Stomach smooth muscle (tissue), 2 donors: ENCODE measurements around the gene ZNF438.
"Not testable (repeated sequence)": the region's sequence is repeated elsewhere in the genome, so short reads cannot be mapped to it uniquely, and the experiment has no call there.

Source experiments
- H3K27ac ChIP-seq: one replicate; pipeline ENCODE4 v1.7.0; 2013; ENCODE audit warnings: mild to moderate bottlenecking, low read length, inconsistent platforms
- H3K27me3 ChIP-seq, 2 donors: one replicate each; pipeline ENCODE4 v1.7.0; 2013; ENCODE audit warnings: low read length in 2 of 2; ENCODE audit not compliant: insufficient read depth in 2 of 2, control insufficient read depth in 1 of 2
- H3K36me3 ChIP-seq, 2 donors: one replicate each; pipeline ENCODE4 v1.7.0; 2013; ENCODE audit warnings: low read length in 2 of 2; ENCODE audit not compliant: control insufficient read depth in 2 of 2, insufficient read depth in 2 of 2
- H3K4me1 ChIP-seq: one replicate; pipeline ENCODE4 v1.7.0; 2013; ENCODE audit warnings: low read length; ENCODE audit not compliant: control insufficient read depth, insufficient read depth
- H3K4me3 ChIP-seq, 2 donors: one replicate each; pipeline ENCODE4 v1.7.0; 2013; ENCODE audit warnings: low read length in 2 of 2
- H3K9ac ChIP-seq, 2 donors: one replicate each; pipeline ENCODE4 v1.7.0; 2013; ENCODE audit warnings: low read length in 2 of 2, mild to moderate bottlenecking in 1 of 2
- H3K9me3 ChIP-seq, 2 donors: one replicate each; pipeline ENCODE4 v1.7.0; 2013; ENCODE audit warnings: low read length in 2 of 2; ENCODE audit not compliant: control insufficient read depth in 2 of 2
- donor health status: healthy.
- donor health status: Pancreatic carcinoma.

ZNF438 gene

DNA sequence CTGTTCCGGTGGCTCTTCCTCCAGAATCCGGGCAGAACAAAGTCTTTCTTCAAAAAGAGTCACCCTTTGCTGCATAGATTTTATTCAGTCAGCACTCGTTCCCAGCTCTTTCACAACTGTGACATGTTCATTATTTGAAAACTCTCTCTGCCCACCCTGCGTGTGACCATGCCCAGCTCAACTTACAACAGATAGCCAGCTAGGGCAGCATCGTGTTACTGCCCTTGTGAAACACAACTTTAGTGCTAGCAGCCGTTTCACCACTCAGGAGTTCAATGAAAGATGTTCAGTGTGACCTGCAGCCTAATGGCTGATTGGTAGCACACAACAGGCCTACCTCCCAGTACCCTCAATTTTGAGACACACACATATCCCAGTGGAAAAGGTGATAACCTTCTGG is 57.9 kb downstream of the ZNF438 start:
- no peak overlapping the region for H3K9ac ChIP-seq
- no peak overlapping the region for H3K27ac ChIP-seq
- H3K4me1 ChIP-seq, result peaks cover 3% of the 10 kb centered on the region

DNA sequence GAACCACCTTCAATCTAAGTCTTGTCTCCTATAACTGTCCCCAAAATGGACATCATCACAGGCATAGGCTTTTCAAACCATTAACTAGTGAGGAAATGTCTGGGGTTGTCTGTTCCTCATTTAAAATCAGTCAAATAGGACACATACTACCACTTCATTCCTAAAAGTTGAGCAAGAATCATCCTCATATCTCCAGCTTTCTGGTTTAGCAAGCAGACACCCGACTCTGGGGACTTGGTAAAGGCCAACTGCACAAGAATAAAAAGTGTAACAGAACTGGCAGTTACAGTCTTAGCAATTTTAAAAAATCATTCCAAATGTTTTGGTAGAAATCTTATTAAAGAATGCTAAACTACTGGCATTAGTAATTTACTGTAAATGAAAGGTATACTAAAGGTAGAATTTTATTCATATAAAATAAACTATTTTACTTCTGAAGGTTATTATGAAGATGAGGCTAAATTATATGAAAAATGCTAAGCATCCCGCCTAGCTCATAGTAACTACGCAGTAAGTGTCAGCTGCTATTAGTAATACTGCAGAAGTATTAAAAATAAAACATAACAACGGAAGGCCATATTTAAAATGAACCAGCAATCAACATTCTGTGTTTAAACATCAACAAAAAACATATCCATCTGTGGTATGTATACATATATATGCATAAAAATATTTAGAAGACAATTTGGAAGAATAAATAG is 60.8 kb downstream of the ZNF438 start:
- no peaks in the 10 kb centered on the region for H3K27me3 ChIP-seq
- H3K4me1 ChIP-seq, result peaks cover 3% of the 10 kb centered on the region
- no peaks in the 10 kb centered on the region for H3K9me3 ChIP-seq
- no peak overlapping the region for H3K27ac ChIP-seq
- no peak overlapping the region for H3K9ac ChIP-seq
- no peaks in the 10 kb centered on the region for H3K36me3 ChIP-seq
- H3K4me3 ChIP-seq, result no peak overlapping the region

More for the DNA sequence above, 57.9 kb downstream of the ZNF438 start:
- Histone ChIP-seq H3K4me3 (no peak overlapping the region), H3K9me3 (no peaks in the 10 kb centered on the region), H3K36me3 (no peaks in the 10 kb centered on the region), H3K27me3 (no peaks in the 10 kb centered on the region)

DNA sequence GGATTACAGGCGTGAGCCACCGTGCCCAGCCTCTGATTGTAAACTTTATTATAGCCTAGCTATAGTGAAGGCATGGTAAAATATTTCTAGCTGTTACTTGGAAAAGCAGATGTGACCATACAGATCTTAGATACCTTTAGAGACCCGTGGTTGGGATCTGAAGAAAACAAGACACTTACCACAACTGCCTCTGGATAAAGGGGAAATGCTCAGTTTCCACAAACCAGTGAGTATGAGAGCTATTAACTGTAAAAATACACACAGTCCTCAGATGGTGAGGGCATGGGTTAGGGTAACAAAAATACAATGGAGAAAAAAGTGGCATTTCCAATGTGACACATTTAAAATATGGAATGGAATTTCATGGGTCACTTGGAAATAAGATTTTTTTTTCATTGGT is 63.0 kb downstream of the ZNF438 start:
- Histone ChIP-seq H3K9me3 (no peaks in the 10 kb centered on the region), H3K27ac (no peak overlapping the region), H3K4me3 (no peak overlapping the region), H3K4me1 (peaks cover 3% of the 10 kb centered on the region), H3K9ac (no peak overlapping the region), H3K27me3 (no peaks in the 10 kb centered on the region), H3K36me3 (no peaks in the 10 kb centered on the region)

- Histone ChIP-seq H3K9ac (peak overlapping the region in 1 of 2 donors; percentile 30), H3K9me3 (no peaks in the 10 kb centered on the region), H3K36me3 (no peaks in the 10 kb centered on the region), H3K27me3 (no peaks in the 10 kb centered on the region), H3K27ac (no peak overlapping the region), H3K4me3 (no peak overlapping the region), H3K4me1 (peaks cover 3% of the 10 kb centered on the region)
Observed at GRCh38 chr10:30967650-30968410, 63.8 kb downstream of the ZNF438 start.

- H3K4me3 ChIP-seq, result no peak overlapping the region
- H3K27ac ChIP-seq, result no peak overlapping the region
- H3K9ac ChIP-seq, result no peak overlapping the region
- H3K4me1 ChIP-seq, result no peaks in the 10 kb centered on the region
- H3K36me3 ChIP-seq, result no peaks in the 10 kb centered on the region
- H3K9me3 ChIP-seq, result no peaks in the 10 kb centered on the region
- no peaks in the 10 kb centered on the region for H3K27me3 ChIP-seq
Observed at GRCh38 chr10:30963992-30964930, 67.4 kb downstream of the ZNF438 start.

- Histone ChIP-seq H3K36me3 (no peaks in the 10 kb centered on the region), H3K27ac (no peak overlapping the region)
Observed at GRCh38 chr10:30962522-30962921, 69.1 kb downstream of the ZNF438 start.

DNA sequence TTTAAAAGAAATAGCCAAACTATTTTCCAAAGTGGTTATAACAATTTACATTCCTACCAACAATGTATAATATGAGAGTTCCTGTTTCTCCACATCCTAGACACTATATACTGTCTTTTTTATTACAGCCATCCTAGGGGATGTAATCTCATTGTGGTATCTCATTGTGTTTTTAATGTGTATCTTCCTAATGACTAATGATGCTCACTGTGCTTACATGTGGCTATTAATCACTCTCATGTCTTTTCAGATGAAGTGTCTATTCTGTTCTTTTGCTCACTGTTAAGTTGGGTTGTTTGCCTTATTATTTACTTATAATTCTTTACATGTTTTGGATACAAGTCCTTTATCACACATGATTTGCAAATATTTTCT is 71.8 kb downstream of the ZNF438 start:
- Histone ChIP-seq H3K27me3 (no peaks in the 10 kb centered on the region), H3K9ac (no peak overlapping the region), H3K9me3 (peaks cover 0 to 2% of the 10 kb centered on the region in 2 donors), H3K36me3 (no peaks in the 10 kb centered on the region), H3K4me3 (no peak overlapping the region), H3K27ac (no peak overlapping the region), H3K4me1 (no peaks in the 10 kb centered on the region)

More at GRCh38 chr10:30962522-30962921, 69.1 kb downstream of the ZNF438 start:
- no peaks in the 10 kb centered on the region for H3K27me3 ChIP-seq
- no peaks in the 10 kb centered on the region for H3K4me1 ChIP-seq
- H3K4me3 ChIP-seq, result no peak overlapping the region
- H3K9ac ChIP-seq, result no peak overlapping the region
- no peaks in the 10 kb centered on the region for H3K9me3 ChIP-seq

DNA sequence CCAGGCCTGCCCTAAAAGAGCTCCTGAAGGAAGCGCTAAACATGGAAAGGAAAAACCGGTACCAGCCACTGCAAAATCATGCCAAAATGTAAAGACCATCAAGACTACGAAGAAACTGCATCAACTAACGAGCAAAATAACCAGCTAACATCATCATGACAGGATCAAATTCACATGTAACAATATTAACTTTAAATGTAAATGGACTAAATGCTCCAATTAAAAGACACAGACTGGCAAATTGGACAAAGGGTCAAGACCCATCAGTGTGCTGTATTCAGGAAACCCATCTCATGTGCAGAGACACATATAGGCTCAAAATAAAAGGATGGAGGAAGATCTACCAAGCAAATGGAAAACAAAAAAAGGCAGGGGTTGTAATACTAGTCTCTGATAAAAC is 82.4 kb downstream of the ZNF438 start:
- not testable (repeated sequence) for H3K9me3 ChIP-seq, H3K9ac ChIP-seq, H3K36me3 ChIP-seq, H3K4me3 ChIP-seq, H3K4me1 ChIP-seq, H3K27me3 ChIP-seq, H3K27ac ChIP-seq

GRCh38 chr10:30944005-30944404 is 87.7 kb downstream of the ZNF438 start:
- Histone ChIP-seq H3K9me3 (no peaks in the 10 kb centered on the region), H3K36me3 (no peaks in the 10 kb centered on the region), H3K4me1 (peaks cover 8% of the 10 kb centered on the region), H3K4me3 (no peak overlapping the region), H3K27me3 (no peaks in the 10 kb centered on the region), H3K9ac (no peak overlapping the region), H3K27ac (no peak overlapping the region)

GRCh38 chr10:30943451-30943850 is 88.2 kb downstream of the ZNF438 start:
- Histone ChIP-seq H3K4me3 (no peak overlapping the region), H3K9me3 (no peaks in the 10 kb centered on the region), H3K4me1 (peaks cover 8% of the 10 kb centered on the region), H3K36me3 (no peaks in the 10 kb centered on the region), H3K9ac (no peak overlapping the region), H3K27ac (no peak overlapping the region), H3K27me3 (no peaks in the 10 kb centered on the region)
